Neural progenitor cell (in vitro differentiated cells): ENCODE results near the gene LRP1B.

Experiments used
- CTCF ChIP-seq: fragments of 200-600 bp; sonication (generic); IDR thresholded peaks from 2 replicates; pipeline ENCODE4 v1.5.1; 2017; ENCODE audit warnings: antibody characterized with exemption, mild to moderate bottlenecking
- EZH2 ChIP-seq: fragments of 200-600 bp; sonication (generic); IDR thresholded peaks from 2 replicates; pipeline ENCODE4 v1.6.1; 2017; ENCODE audit warnings: antibody characterized with exemption, mild to moderate bottlenecking, moderate library complexity
- EZH2phosphoT487 ChIP-seq: fragments of 200-600 bp; sonication (generic); IDR thresholded peaks from 2 replicates; pipeline ENCODE4 v1.6.1; 2017; ENCODE audit warnings: antibody characterized with exemption

- TF ChIP-seq CTCF (no peak), EZH2 (no peak), EZH2phosphoT487 (no peak)
Observed at GRCh38 chr2:142153601-142154000, 22.8 kb upstream of the LRP1B start.
